H9 (cell line): ENCODE measurements around the gene DAZAP1. TPM values are rescaled to one million over a fixed set of nuclear protein-coding genes. Genes with fewer than 3 reads are reported as not detected.

ENCODE experiments used
- DNase-seq: peaks from one replicate; pipeline ENCODE4 v3.0.0-alpha.2; 2017
- H2AFZ ChIP-seq: one replicate; pipeline ENCODE4 v1.6.1; 2013; ENCODE audit warnings: mild to moderate bottlenecking, low read length, control low read depth, moderate library complexity
- H2AK5ac ChIP-seq: 2 replicates; pipeline ENCODE4 v1.6.1; 2013; ENCODE audit warnings: low read length, control low read depth, mixed read lengths; ENCODE audit not compliant: insufficient read length
- H2BK120ac ChIP-seq: one replicate; pipeline ENCODE4 v1.6.1; 2013; ENCODE audit warnings: low read depth, mild to moderate bottlenecking, low read length, control low read depth, inconsistent platforms; ENCODE audit not compliant: poor library complexity, severe bottlenecking
- H2BK12ac ChIP-seq: 2 replicates; pipeline ENCODE4 v1.6.1; 2013; ENCODE audit warnings: low read length, control low read depth, mixed read lengths, low read depth; ENCODE audit not compliant: insufficient read length
- H2BK15ac ChIP-seq: 2 replicates; pipeline ENCODE4 v1.6.1; 2013; ENCODE audit warnings: low read depth, low read length, control low read depth
- H2BK20ac ChIP-seq: one replicate; pipeline ENCODE4 v1.6.1; 2013; ENCODE audit warnings: low read depth, mild to moderate bottlenecking, low read length, control low read depth, inconsistent platforms; ENCODE audit not compliant: poor library complexity, severe bottlenecking
- H2BK5ac ChIP-seq: 2 replicates; pipeline ENCODE4 v1.6.1; 2013; ENCODE audit warnings: low read length, control low read depth, mixed read lengths; ENCODE audit not compliant: insufficient read length
- H3K14ac ChIP-seq: 2 replicates; pipeline ENCODE4 v1.6.1; 2013; ENCODE audit warnings: low read length, control low read depth; ENCODE audit not compliant: insufficient read depth
- H3K18ac ChIP-seq: 2 replicates; pipeline ENCODE4 v1.6.1; 2013; ENCODE audit warnings: low read depth, mild to moderate bottlenecking, mixed read lengths, low read length, control low read depth; ENCODE audit not compliant: insufficient read length
- H3K23ac ChIP-seq: 2 replicates; pipeline ENCODE4 v1.6.1; 2013; ENCODE audit warnings: low read length, control low read depth, mixed read lengths, low read depth; ENCODE audit not compliant: insufficient read length
- H3K23me2 ChIP-seq: 2 replicates; pipeline ENCODE4 v1.6.1; 2013; ENCODE audit warnings: low read depth, mild to moderate bottlenecking, mixed read lengths, low read length, control low read depth; ENCODE audit not compliant: insufficient read length, poor library complexity, severe bottlenecking
- H3K27ac ChIP-seq: 2 replicates; pipeline ENCODE4 v1.5.1; 2013; ENCODE audit warnings: low read length, control low read depth, mixed read lengths, low read depth; ENCODE audit not compliant: insufficient read length
- H3K27me3 ChIP-seq: 2 replicates; pipeline ENCODE4 v1.6.1; 2013; ENCODE audit warnings: low read length, control low read depth, inconsistent platforms; ENCODE audit not compliant: insufficient read depth
- H3K4ac ChIP-seq: 2 replicates; pipeline ENCODE4 v1.6.1; 2013; ENCODE audit warnings: low read depth, mild to moderate bottlenecking, control low read depth, inconsistent platforms, low read length, moderate library complexity
- H3K4me1 ChIP-seq: 2 replicates; pipeline ENCODE4 v1.6.1; 2013; ENCODE audit warnings: low read length, control low read depth, inconsistent platforms; ENCODE audit not compliant: insufficient read depth
- H3K4me2 ChIP-seq: 2 replicates; pipeline ENCODE4 v1.6.1; 2013; ENCODE audit warnings: low read length, control low read depth, mixed read lengths; ENCODE audit not compliant: insufficient read length, insufficient read depth
- H3K56ac ChIP-seq: 2 replicates; pipeline ENCODE4 v1.6.1; 2013; ENCODE audit warnings: low read depth, mild to moderate bottlenecking, mixed read lengths, low read length, control low read depth; ENCODE audit not compliant: insufficient read length
- H3K79me1 ChIP-seq: 2 replicates; pipeline ENCODE4 v1.6.1; 2013; ENCODE audit warnings: low read depth, mild to moderate bottlenecking, moderate library complexity, low read length, control low read depth, inconsistent platforms; ENCODE audit not compliant: insufficient read depth, poor library complexity, severe bottlenecking
- H3K79me2 ChIP-seq: 2 replicates; pipeline ENCODE4 v1.6.1; 2013; ENCODE audit warnings: low read length, control low read depth, inconsistent platforms; ENCODE audit not compliant: insufficient read depth
- H3K9ac ChIP-seq: 2 replicates; pipeline ENCODE4 v1.6.1; 2013; ENCODE audit warnings: low read length, control low read depth, mixed read lengths; ENCODE audit not compliant: insufficient read length; ENCODE audit errors: extremely low read depth
- H3K9me3 ChIP-seq: one replicate; pipeline ENCODE4 v1.6.1; 2013; ENCODE audit warnings: low read depth, low read length, inconsistent platforms; ENCODE audit not compliant: control insufficient read depth
- H3T11ph ChIP-seq: one replicate; pipeline ENCODE4 v1.6.1; 2013; ENCODE audit warnings: mild to moderate bottlenecking, low read length, control low read depth, inconsistent platforms
- H4K20me1 ChIP-seq: one replicate; pipeline ENCODE4 v1.6.1; 2013; ENCODE audit not compliant: control insufficient read depth, insufficient read length, insufficient read depth
- H4K5ac ChIP-seq: 2 replicates; pipeline ENCODE4 v1.6.1; 2013; ENCODE audit warnings: low read depth, mild to moderate bottlenecking, mixed read lengths, low read length, control low read depth; ENCODE audit not compliant: insufficient read length
- H4K8ac ChIP-seq: replicated peaks from 2 replicates; pipeline ENCODE4 v1.6.1; 2013; ENCODE audit warnings: low read length, control low read depth, mixed read lengths, low read depth; ENCODE audit not compliant: insufficient read length
- H4K91ac ChIP-seq: 2 replicates; pipeline ENCODE4 v1.6.1; 2013; ENCODE audit warnings: low read depth, mild to moderate bottlenecking, moderate library complexity, mixed read lengths, low read length, control low read depth; ENCODE audit not compliant: insufficient read length
- H3K27ac Mint-ChIP-seq, 3 experiments: 2 replicates in 2 of 3; 3 replicates in 1 of 3; pipeline ENCODE4 v1.8.0; 2020 to 2021; ENCODE audit warnings: mixed read lengths in 3 of 3, mild to moderate bottlenecking in 1 of 3, moderate library complexity in 1 of 3
- H3K27me3 Mint-ChIP-seq: 2 replicates; pipeline ENCODE4 v1.8.0; 2021; ENCODE audit warnings: low read depth, mild to moderate bottlenecking, moderate library complexity, mixed read lengths
- H3K36me3 Mint-ChIP-seq, 3 experiments: 2 replicates in 2 of 3; 3 replicates in 1 of 3; pipeline ENCODE4 v1.8.0; 2020 to 2021; ENCODE audit warnings: low read depth in 3 of 3, mixed read lengths in 3 of 3; ENCODE audit not compliant: insufficient read depth in 1 of 3
- H3K4me1 Mint-ChIP-seq, 2 experiments: 2 replicates each; pipeline ENCODE4 v1.8.0; 2020; ENCODE audit warnings: mixed read lengths in 2 of 2
- H3K4me3 Mint-ChIP-seq, 2 experiments: 2 replicates in 1 of 2; 3 replicates in 1 of 2; pipeline ENCODE4 v1.8.0; 2020 to 2021; ENCODE audit warnings: mild to moderate bottlenecking in 2 of 2, mixed read lengths in 2 of 2, moderate library complexity in 1 of 2
- H3K9me3 Mint-ChIP-seq, 2 experiments: 2 replicates in 1 of 2; 3 replicates in 1 of 2; pipeline ENCODE4 v1.8.0; 2020; ENCODE audit warnings: mild to moderate bottlenecking in 2 of 2, mixed read lengths in 2 of 2, moderate library complexity in 1 of 2
- CTCF ChIP-seq: fragments of 200-600 bp; sonication (generic); conservative IDR thresholded peaks from 3 replicates; pipeline ENCODE4 v1.8.0; 2021; ENCODE audit warnings: antibody characterized with exemption, mild to moderate bottlenecking
- WGBS: extraction: QIAGEN DNeasy Blood & Tissue Kit; methylation state at CpG from one replicate; pipeline ENCODE4 v1.1.7; 2013; ENCODE audit warnings: missing lambda C conversion rate, low lambda C conversion rate, mixed read lengths; ENCODE audit not compliant: insufficient read length; ENCODE audit errors: extremely low coverage; 5-methylcytosine and 5-hydroxymethylcytosine counted together
- total RNA-seq: library from RNA; stranded (reverse); gene quantifications from 2 replicates; pipeline ENCODE4 v1.2.1, GENCODE V29; 2021

DAZAP1 gene
- total RNA-seq, 1 experiment from 2014 or later, result 265 TPM

GRCh38 chr19:1451916-1452801 is 44.8 kb downstream of the DAZAP1 start:
- Histone ChIP-seq H3K18ac (peak overlapping the region; percentile 32), H3K27ac (no peak overlapping the region), H3K4ac (no peak overlapping the region), H2AK5ac (no peak overlapping the region), H3T11ph (no peak overlapping the region), H3K23ac (no peak overlapping the region), H4K91ac (no peak overlapping the region), H3K56ac (no peak overlapping the region), H3K14ac (peak overlapping the region; percentile 51; the same call in 1 of the 2 replicates), H3K79me2 (no peaks in the 10 kb centered on the region), H4K20me1 (no peaks in the 10 kb centered on the region), H3K4me2 (no peak overlapping the region), H3K9me3 (no peaks in the 10 kb centered on the region), H2BK5ac (no peak overlapping the region), H3K9ac (no peak overlapping the region), H4K8ac (no peak overlapping the region), H2AFZ (no peak overlapping the region), H3K27me3 (peaks cover 23% of the 10 kb centered on the region; the same call in 1 of the 2 replicates), H4K5ac (no peak overlapping the region), H3K4me1 (no peaks in the 10 kb centered on the region; the same call in 1 of the 2 replicates), H2BK12ac (no peak overlapping the region), H2BK20ac (no peak overlapping the region), H2BK120ac (no peak overlapping the region), H2BK15ac (no peak overlapping the region), H3K23me2 (peaks cover 15% of the 10 kb centered on the region), H3K79me1 (no peaks in the 10 kb centered on the region)
- peak; percentile 75 for DNase-seq
- Mint-ChIP-seq H3K27me3 (peaks cover 83% of the 10 kb centered on the region), H3K36me3 (peaks cover 0 to 2% (median under 1%) of the 10 kb centered on the region in 3 experiments; a peak in 1 of 7 replicates), H3K9me3 (no peaks in the 10 kb centered on the region; a peak in 1 of 5 replicates), H3K4me1 (peaks cover 13 to 46% of the 10 kb centered on the region in 2 experiments), H3K4me3 (peak overlapping the region in 1 of 2 experiments; percentile 53; a peak in 1 of 5 replicates), H3K27ac (no peak overlapping the region)
- TF ChIP-seq CTCF, result no peak
- no CpG with 5 or more reads among the region's 39 CpGs for WGBS
